Anterior cingulate cortex (tissue), 58 donors: ENCODE measurements around the gene ANKRD11.

ENCODE experiments used
- DNase-seq, 58 donors: peaks; one replicate each; lab custom pipeline; 2025; lab: John Stamatoyannopoulos, UW

The ANKRD11 gene

DNA sequence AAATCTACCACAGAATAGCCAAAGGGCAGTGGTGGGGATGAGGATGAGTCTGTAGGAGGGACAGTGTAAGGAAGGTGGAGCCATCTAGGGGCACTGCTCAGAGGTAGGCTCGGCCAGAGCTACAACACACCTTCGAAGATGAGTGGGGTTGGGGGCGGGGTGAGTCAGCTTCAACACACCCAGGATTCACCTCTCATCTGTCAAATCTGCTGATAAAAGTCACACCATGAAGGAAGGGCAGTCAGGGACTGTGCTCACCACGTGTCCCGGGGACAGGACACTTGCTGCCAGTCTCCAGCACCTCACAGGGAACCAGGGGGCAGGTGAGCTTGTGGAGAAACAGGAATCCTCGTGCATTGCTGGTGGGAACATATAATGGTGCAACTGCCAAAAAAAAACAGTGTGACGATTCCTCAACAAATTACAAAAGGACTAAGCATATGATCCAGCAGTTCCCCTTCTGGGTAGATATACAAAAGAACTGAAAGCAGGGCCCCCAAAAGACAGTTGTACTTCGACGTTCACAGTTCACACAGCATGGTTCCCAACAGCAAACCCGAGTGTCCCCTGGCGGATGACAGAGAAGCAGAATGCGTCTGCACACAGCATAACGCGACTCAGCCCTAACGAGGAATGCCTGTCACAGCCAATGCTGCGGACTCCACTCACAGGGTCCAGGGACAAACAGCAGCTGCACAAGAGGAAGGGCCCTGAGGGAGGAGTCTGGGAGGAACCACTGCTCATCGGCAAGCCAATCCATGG lies 133.1 kb downstream of the ANKRD11 start:
- DNase-seq: peak in 41 of 58 donors; percentile 15 to 79 (median 52)

DNA sequence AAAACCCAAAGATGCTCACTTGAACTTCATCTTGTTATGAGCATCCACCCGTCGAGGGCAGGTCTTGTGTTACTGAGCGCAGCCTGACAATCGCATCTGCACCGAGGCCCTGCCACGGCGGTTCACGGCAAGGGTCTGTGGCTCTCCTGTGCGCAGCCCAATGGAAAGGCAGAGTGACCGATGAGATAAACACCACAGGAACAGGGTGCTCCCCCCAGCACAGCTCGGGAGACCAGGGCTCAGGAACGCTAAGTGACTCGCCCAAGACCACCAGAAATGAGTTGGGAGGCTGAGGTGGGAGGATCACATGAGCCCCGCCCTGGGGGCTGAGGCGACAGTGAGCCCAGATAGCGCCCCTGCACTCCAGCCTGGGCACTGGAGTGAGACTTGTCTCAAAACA lies 134.7 kb downstream of the ANKRD11 start:
- DNase-seq: no peak

DNA sequence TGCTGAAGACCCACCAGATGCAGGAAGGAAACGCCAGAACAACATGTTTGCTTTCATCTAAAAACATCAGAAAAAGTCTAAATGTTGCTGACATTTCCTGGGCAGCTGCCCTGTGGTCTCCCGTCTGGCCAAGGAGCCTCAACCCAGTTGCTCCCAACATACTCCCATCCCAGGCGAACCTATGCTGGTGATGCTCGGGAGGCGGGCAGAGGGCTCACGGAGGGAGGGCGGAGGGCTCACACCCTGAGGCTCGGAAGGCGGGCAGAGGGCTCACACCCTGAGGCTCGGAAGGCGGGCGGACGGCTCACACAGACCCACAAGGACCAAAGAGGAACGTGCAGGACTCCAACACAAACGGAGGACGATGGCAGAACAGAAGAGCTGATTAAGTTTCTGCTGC lies 135.4 kb downstream of the ANKRD11 start:
- no peak for DNase-seq

DNA sequence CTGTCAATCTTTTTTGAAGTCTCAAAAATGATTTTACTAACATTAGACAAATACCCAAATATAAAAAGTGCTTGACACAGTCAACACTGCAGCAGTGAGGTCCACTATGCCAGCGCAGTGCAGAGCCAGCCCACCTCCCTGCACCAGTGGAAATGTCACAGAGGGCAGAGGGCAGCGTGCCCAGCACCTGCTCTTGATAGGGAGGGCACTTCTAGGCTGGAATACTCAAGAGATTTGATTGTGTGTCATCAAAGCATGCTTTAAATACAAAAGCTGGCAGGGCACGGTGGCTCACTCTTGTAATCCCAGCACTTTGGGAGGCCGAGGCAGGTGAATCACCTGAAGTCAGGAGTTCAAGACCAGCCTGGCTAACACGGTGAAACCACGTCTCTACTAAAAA lies 136.0 kb downstream of the ANKRD11 start:
- no peak for DNase-seq

DNA sequence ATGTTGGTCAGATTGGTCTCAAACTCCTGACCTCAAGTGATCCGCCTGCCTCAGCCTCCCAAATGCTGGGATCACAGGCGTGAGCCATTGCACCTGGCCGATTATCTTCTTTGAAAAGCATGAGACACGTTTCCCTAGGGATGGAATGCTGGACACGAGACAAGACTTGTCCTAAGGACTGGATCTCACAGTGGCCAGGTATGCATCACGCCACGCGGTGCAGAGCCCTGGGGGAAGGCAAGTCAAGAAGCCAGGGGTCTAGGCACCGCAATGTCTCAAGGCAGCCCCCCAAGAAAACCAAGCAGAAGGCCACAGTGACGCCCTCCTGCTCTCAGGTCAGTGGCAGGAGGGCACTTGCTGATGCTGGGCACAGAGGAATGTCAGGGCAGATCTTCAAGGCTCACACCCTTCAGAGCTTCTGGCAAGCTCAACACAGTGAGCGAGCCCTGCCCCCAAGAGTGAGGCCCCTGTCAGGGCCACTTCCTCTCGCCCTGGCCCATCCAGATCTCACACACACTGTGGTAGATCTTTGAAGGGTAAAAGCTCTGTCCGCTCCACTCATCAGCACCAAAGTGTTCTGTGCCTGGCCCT lies 138.2 kb downstream of the ANKRD11 start:
- DNase-seq: no peak

DNA sequence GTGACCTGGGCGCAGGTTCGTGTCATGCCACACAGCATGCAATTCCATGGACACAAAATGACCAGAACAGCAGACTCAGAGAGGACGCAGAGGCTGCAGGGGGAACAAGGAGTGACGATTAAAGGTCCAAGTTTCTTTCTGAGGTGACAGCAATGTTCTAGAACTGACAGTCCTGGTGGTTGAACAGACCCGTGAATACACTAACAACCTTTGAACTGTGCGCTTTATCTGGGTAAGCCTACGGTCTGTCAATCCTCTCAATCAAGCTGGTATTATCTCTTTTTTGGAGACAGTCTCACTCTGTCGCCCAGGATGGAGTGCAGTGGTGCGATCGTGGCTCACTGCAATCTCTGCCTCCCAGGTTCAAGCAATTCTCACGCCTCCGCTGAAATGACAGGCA lies 138.7 kb downstream of the ANKRD11 start:
- no peak for DNase-seq

DNA sequence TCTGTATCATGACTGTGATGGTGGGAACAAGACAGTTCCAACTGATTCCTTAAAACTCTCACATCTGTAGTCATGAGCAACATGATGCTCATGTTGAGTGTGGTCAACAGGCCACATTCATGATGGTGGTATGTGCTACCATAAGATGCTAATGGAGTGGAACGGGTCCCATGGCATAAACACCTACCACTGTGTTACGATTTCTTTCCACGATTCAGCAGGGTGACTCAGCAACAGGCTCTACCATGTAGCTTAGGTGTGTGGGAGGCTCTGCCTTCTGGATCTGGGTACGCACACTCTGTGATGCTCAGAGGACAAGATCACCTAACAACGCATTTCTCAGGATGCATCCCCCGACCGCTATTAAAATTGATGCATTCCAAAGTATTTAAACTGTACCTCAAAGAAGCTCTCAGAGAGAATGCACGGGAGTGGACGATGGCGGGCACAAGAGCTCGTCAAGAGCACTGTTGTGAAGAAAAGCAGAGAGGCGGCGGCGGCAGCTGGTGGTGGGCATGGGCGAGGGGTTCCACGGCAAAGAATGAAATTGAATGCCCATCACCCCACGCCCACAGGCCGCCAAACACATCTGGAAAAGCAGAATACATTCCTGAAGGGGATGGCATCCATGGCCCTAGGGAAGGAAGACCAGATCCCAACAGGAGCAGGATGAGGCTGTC lies 139.5 kb downstream of the ANKRD11 start:
- peak in 6 of 58 donors; percentile 16 to 59 (median 27) for DNase-seq

DNA sequence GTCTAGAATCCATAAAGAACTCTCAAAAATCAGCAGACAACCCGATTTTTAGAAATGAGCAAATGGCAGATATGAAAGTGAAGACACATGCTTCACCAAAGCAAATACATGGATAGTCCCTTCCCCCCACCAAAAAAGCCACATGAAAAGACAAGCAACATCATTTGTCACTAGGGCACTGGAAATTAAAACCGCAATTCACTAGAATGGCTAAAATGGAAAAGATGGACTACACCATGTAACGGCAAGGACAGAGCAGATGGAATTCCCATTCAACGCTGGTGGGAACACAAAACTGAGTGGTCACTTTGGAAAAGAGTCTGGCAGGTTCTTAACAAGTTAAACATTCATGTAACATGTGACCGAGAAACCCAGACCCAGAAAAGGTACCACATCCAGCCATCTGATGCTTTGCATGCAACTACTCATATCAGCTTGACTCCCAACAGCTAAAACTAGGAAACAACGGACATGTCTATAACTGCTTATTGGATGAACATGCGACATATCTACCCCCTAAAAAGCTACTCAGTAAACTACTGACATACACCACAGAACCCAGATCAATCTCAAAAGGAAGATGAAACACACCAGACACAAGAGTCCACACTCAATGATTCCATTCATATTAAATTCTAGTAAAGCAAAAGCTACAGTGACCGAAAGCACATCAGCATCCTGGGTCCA lies 140.3 kb downstream of the ANKRD11 start:
- no peak for DNase-seq

DNA sequence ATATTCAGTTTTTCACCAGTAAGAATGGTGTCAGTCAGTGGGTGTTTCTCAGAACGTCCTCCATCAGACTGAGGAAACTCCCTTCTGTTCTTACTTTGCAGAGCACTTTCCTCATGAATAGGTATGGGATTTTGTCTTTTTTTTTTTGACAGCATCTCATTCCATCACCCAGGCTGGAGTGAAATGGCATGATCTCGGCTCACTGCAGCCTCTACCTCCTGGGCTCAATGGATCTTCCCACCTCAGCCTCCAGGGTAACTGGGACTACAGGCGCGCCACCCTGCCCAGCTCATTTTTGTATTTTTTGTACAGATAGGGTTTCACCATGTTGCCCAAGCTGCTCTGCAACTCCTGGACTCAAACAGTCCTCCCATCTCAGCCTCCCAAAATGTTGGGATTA lies 142.6 kb downstream of the ANKRD11 start:
- DNase-seq: no peak

DNA sequence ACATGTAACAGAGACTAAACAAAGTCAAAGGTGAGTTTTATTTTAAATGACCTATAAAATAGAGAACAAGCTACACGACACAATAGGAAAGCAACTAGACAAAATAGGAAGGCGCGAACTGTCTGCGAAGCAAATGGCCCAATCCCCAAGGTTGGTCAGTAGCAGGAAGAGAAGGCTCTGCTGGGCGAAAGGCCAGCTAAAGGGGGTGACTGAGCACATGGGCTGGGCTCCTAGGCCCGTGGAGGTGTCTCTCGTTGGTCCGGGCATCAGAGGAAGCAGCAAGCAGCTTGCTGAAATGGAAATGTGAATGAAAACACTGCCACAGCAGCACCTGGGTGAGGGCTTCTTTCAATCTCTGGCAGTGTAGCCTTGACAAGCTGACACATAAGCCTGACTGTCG lies 143.5 kb downstream of the ANKRD11 start:
- DNase-seq: no peak

DNA sequence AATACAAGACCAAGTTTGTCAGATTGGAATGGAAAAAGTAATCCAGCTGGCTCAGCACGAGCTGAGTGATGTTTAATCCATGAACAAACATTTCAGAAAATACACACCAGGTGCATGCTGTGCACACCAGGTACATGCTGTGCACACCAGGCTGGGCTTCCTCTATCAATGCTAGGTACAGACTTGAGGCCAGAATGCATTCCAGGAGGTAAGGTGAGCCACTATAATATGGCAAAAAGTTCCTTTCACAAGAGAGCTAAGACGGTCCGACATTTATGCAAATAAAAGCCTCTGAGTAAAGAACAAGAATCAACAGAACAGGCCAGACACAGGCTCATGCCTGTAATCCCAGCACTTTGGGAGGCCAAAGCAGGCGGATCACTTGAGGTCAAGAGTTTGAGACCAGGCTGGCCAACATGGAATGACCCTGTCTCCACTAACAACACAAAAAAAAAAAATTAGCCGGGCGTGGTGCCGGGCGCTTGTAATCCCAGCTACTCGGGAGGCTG lies 144.7 kb downstream of the ANKRD11 start:
- DNase-seq: no peak

DNA sequence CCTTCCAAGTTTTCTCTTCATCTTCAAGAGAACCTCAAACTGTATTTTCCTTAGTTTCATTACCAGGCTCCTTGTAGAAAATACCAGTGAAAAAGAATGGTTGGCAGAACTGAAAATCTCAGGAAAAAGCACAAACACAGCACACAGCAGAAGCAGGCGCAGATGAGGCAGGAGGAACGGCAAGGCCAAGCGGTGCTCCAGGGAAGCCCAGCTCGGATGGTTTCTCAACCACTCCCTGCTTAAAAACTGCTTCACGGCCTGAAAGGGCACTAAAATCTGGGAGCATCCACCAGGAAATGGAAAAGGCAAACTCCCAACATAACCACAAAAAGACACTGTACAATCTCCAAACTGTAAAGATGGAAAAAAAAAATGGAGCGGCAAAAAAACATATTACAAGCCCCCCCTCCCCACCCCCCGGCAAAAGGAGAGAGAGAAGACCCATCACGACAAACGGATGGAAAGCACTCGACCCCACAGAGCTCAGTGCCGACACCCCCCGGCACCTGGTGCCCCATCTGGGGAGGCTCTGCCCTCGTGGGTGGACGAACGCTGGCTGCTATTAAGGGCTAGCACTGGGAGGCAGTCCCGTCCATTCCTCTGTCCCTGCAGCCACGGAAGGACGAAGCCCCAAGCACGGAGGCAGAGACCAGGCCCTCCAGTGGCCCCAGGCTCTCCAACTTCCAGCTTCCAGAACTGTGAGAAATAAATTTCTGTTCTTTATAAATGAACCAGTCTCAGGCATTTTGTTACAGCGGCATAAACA lies 145.3 kb downstream of the ANKRD11 start:
- no peak for DNase-seq

DNA sequence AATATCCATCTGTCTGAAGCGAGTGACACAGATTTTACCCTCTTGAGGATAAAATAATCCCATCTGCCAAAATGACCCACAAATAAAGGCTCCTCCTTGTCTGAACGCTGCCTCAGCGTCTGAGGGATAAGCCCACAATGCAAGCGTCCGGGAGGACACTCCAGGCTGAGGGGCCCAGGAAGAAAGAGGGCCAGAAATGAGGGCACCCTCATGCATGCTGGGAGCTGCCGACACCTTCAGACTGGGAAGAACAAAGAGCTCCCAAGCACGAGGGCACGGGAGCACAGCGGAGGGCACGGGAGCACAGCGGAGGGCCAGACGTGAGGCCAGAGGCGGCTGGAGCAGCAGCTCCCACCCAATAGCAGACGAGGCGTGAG lies 145.9 kb downstream of the ANKRD11 start:
- no peak for DNase-seq

DNA sequence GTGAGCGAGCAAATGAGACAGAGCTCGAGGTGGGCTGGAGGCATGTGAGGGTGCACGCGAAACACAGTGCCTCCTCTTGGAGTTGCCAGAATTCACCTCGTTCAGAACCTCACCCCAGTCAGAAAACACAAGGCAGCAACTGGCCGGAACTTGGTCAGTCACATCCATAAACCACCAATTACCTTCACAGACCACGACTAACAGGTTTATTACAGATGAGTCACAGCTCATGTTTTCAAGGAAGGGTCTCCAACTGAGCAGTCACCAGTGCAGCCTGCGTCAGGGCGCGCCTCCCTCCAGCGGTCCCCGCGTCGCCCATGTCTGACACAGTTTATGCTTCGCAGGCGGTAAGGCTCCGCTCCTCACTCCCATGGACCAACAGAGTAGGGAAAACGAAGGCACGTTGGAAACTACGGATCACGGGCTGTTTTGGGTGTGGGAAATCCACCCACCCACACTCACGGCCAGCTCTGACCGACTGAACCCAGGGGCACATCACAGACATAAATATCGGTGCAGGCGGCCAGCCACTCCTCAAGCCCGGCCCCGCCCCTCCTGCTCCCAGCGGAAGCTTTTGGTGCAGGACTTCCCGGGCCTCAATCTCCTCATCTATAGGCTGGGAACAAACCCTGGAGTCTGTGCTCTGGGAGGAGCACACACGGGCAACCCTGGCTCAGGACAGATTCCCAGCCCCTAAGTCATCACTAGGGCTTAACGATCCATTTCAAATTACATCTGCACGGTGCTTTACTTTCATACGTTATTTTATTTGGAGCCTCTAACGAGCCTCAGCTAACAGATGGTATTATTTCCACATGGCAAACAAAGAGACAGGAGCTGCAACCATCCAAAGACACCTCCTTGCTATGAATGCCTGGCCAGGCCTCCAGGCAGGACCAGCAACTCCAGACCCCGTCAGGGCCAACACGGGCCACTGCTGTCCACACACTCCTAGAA lies 146.6 kb downstream of the ANKRD11 start:
- no peak for DNase-seq

DNA sequence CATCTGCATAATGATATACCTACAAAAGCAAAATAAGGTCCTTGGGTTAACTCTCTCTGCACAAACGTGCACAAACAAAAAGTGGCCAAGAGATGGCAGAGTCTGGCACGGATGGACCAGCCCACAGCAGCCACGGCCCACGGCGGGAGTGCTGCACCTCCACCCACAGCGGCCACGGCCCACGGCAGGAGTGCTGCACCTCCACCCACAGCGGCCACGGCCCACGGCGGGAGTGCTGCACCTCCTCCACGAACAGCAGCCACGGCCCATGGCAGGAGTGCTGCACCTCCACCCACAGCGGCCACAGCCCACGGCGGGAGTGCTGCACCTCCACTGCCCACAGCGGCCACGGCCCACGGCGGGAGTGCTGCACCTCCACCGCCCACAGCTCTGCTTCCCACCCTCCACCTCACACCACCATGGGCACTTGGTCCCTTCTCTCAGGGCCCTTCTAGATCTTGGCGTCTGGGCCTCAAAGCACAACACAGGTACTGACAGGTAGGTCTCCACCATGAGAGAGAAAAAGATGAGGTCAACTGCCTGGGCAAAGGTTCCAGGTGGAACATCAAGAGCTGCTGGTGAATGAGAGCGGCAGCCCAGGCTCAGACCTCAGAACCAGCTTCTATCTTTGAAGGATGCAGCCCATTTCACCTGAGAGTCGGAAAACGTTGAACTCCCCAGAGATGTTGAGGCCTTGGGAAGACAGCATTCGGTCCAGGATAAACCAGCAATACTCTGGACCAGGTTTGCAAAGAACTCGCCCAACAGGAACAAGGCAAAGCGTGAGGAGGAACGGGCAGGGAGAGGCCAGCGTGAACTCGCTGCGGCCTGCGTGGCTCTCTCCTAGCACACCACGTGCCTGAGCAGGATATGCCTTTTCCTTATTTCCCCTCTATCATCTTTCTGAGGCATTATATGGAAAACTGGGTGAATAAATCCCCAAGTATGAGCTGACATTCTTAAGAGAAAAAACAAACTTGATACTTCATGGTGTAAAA lies 148.4 kb downstream of the ANKRD11 start:
- peak in 1 of 58 donors; percentile 65 for DNase-seq

DNA sequence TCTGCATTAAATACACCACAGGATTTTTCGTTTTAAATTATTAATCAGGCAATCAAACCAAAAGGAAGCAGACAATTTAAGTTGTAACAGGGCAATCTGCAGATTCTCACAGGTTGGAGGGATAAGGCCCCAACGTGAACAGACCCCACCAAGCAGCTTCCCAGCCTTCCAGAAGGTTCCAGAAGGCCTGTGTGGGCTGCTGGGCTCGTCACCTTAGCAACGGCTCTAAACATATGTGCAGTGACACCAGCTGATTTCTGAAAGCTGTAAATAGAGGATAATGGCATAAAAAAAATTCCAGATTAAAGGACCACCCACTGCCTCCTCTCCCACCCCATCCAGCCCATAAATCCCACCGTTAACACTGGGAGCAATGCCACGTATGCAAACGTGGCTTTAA lies 149.1 kb downstream of the ANKRD11 start:
- peak in 6 of 58 donors; percentile 23 to 65 (median 29) for DNase-seq

DNA sequence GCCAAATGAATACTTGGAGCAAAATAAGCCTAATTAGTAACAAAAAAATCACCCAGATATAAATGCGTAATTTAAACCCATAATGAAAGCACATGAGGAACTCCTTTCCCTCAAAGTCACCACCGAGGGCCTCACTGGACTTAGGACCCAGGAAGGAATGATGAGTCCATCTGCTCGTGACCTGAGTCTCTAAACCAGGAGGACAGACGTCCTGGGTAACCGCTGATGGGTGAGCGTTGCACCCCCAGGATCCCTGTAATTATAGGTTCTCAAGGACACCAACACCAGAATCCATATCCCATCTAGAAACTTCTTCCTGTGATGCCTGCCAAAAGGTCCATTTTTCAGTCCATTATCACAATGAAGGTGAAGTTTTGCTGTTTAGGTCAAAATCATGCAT lies 151.5 kb downstream of the ANKRD11 start:
- no peak for DNase-seq

DNA sequence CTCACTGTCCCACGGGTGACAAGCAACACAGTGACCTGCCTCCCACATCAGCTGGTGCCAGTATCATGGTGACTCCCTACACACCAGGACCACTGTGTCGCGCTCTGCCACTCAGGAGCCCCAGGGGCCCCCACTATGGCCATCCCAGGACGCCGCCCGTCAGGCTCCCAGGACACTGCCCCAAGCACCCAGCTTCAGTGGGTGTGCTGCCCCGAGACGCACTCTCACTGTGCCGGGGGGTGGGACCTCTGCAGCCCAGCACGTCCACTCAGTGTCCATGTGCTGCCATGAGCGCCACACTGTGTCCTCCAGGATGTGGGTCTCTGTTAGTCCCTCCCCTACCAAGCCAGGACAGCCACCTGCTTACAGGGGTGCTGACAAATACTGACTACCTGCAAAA lies 152.4 kb downstream of the ANKRD11 start:
- DNase-seq: no peak
